Body of pancreas (tissue), 4 donors: ENCODE measurements around the gene SLC12A9.

ENCODE experiments used
- POLR2A ChIP-seq, 3 donors: fragments of 450-650 bp; IDR thresholded peaks; one replicate each; pipeline ENCODE4 v1.6.1; 2016; ENCODE audit warnings: antibody characterized with exemption in 3 of 3, mild to moderate bottlenecking in 2 of 3
- TF ChIP-seq, protein P1 (sequence below), 7 experiments: fragments of 450-650 bp in 4 of 7; fragments of 200-600 bp in 3 of 7; sonication (generic) in 3 of 7; IDR thresholded peaks; one replicate each; pipeline ENCODE4 v1.5.1; 2016 to 2019; ENCODE audit warnings: antibody characterized with exemption in 7 of 7

DNA sequence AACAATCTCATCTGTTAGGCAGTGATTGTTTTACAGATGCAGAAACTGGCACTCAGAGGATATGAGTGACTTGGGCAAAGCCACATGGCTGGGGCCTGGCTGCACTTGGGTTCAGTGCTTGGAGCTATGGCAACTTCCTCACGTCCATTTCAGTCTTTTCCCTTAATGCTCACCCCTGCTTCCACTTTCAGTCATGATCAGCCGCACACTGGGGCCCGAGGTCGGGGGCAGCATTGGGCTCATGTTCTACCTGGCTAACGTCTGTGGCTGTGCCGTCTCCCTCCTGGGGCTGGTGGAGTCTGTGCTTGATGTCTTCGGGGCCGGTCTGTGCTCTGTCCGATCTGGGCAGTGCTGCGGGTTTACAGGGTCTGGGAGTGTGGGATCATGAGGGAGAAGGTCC, 3.0 kb downstream of the SLC12A9 start:
- TF ChIP-seq, protein P1, sequence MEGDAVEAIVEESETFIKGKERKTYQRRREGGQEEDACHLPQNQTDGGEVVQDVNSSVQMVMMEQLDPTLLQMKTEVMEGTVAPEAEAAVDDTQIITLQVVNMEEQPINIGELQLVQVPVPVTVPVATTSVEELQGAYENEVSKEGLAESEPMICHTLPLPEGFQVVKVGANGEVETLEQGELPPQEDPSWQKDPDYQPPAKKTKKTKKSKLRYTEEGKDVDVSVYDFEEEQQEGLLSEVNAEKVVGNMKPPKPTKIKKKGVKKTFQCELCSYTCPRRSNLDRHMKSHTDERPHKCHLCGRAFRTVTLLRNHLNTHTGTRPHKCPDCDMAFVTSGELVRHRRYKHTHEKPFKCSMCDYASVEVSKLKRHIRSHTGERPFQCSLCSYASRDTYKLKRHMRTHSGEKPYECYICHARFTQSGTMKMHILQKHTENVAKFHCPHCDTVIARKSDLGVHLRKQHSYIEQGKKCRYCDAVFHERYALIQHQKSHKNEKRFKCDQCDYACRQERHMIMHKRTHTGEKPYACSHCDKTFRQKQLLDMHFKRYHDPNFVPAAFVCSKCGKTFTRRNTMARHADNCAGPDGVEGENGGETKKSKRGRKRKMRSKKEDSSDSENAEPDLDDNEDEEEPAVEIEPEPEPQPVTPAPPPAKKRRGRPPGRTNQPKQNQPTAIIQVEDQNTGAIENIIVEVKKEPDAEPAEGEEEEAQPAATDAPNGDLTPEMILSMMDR (IDR thresholded peaks at IDR 0.05): no peak
- TF ChIP-seq POLR2A (IDR thresholded peaks at IDR 0.05): no peak
